ENCODE measurements around the gene FBLN1. TPM values are rescaled to one million over a fixed set of nuclear protein-coding genes. Genes with fewer than 3 reads are reported as not detected.

FBLN1 gene
- total RNA-seq, 1 donor from 2014 or later, result not detected

GRCh38 chr22:45551310-45552016 is 48.8 kb downstream of the FBLN1 start:
- no peak overlapping the region for H3K4me3 Mint-ChIP-seq
- ATAC-seq (ENCODE audit: low read depth) (no peak), DNase-seq (no peak)
- ChIA-PET POLR2A (no interaction called here), CTCF (no interaction called here)
- no peaks in the 10 kb centered on the region for H3K9me3 Mint-ChIP-seq
- H3K36me3 Mint-ChIP-seq (ENCODE audit: low read depth), result no peaks in the 10 kb centered on the region
- no peak overlapping the region for H3K27ac Mint-ChIP-seq
- intact Hi-C loops (cut with micrococcal nuclease), result loop anchor here (2.0 to 5.0 kb wide), 3 partner anchors 49 to 283 kb away; partner anchors contain the start of gene FBLN1
- no peaks in the 10 kb centered on the region for H3K4me1 Mint-ChIP-seq
- H3K27me3 Mint-ChIP-seq, result peaks cover 20% of the 10 kb centered on the region
- no peak for TF ChIP-seq CTCF (IDR thresholded peaks at IDR 0.05)

- ChIA-PET CTCF (no interaction called here), POLR2A (no interaction called here)
- Mint-ChIP-seq H3K27me3 (peaks cover 21% of the 10 kb centered on the region), H3K36me3 (ENCODE audit: low read depth) (no peaks in the 10 kb centered on the region), H3K27ac (no peak overlapping the region), H3K4me3 (no peak overlapping the region), H3K4me1 (no peaks in the 10 kb centered on the region), H3K9me3 (no peaks in the 10 kb centered on the region)
- DNase-seq (no peak), ATAC-seq (ENCODE audit: low read depth) (no peak)
- intact Hi-C loops (cut with micrococcal nuclease), result loop anchor here (2.0 to 5.0 kb wide), 3 partner anchors 50 to 283 kb away; partner anchors contain the start of gene FBLN1
- TF ChIP-seq CTCF (IDR thresholded peaks at IDR 0.05), result no peak
These were observed 49.3 kb downstream of the FBLN1 start for GRCh38 chr22:45552017-45552411.

- intact Hi-C loops (cut with micrococcal nuclease), result loop anchor here (2.0 to 5.0 kb wide), 3 partner anchors 50 to 284 kb away; partner anchors contain the start of gene FBLN1
- Mint-ChIP-seq H3K36me3 (ENCODE audit: low read depth) (no peaks in the 10 kb centered on the region), H3K9me3 (no peaks in the 10 kb centered on the region), H3K4me1 (no peaks in the 10 kb centered on the region), H3K4me3 (no peak overlapping the region), H3K27ac (no peak overlapping the region), H3K27me3 (peaks cover 22% of the 10 kb centered on the region)
- CTCF ChIA-PET, result interaction anchor here (0.6 kb wide), 1 partner anchor 724 kb away, joined by 3 read pairs; no protein-coding TSS in a partner anchor
- no peak for TF ChIP-seq CTCF (IDR thresholded peaks at IDR 0.05)
- DNase-seq, result no peak
- ATAC-seq (ENCODE audit: low read depth), result no peak
- POLR2A ChIA-PET, result no interaction called here
These were observed 50.1 kb downstream of the FBLN1 start for GRCh38 chr22:45552580-45553350.

- Mint-ChIP-seq H3K36me3 (ENCODE audit: low read depth) (no peaks in the 10 kb centered on the region), H3K4me1 (no peaks in the 10 kb centered on the region), H3K27ac (no peak overlapping the region), H3K4me3 (no peak overlapping the region), H3K27me3 (peaks cover 22% of the 10 kb centered on the region), H3K9me3 (no peaks in the 10 kb centered on the region)
- ATAC-seq (ENCODE audit: low read depth), result no peak
- peak; percentile 32 for DNase-seq
- TF ChIP-seq CTCF (IDR thresholded peaks at IDR 0.05), result no peak
- intact Hi-C loops (cut with micrococcal nuclease), result loop anchor here (2.0 to 5.0 kb wide), 3 partner anchors 51 to 285 kb away; partner anchors contain the start of gene FBLN1
- ChIA-PET CTCF (interaction anchor here (1.2 kb wide), 1 partner anchor 12 kb away, joined by 3 read pairs; no protein-coding TSS in a partner anchor), POLR2A (no interaction called here)
These were observed 50.8 kb downstream of the FBLN1 start for GRCh38 chr22:45553351-45554039.

Measured in activated B cell treated with CpG ODN at 0.5 μM for 24 hours (primary cell).